Vagina (tissue), 2 donors: ENCODE measurements around the gene PDHX.

ENCODE experiments used
- POLR2A ChIP-seq, 2 donors: fragments of 450-650 bp; IDR thresholded peaks; one replicate each; pipeline ENCODE4 v1.6.1; 2017; ENCODE audit warnings: antibody characterized with exemption in 2 of 2, mild to moderate bottlenecking in 2 of 2, moderate library complexity in 2 of 2
- POLR2AphosphoS5 ChIP-seq, 2 donors: sonication (generic); formaldehyde crosslinking; IDR thresholded peaks; one replicate each; pipeline ENCODE4 v1.9.0; 2017; ENCODE audit warnings: antibody characterized with exemption in 2 of 2, mild to moderate bottlenecking in 2 of 2, low read depth in 1 of 2; ENCODE audit not compliant: insufficient read depth in 1 of 2
- TF ChIP-seq, protein P1 (sequence below), 3 experiments: fragments of 450-650 bp in 2 of 3; fragments of 200-600 bp in 1 of 3; sonication (generic) in 1 of 3; IDR thresholded peaks; one replicate each; pipeline ENCODE4 v1.5.1; 2017 to 2019; ENCODE audit warnings: antibody characterized with exemption in 3 of 3, mild to moderate bottlenecking in 2 of 3, moderate library complexity in 2 of 3

- TF ChIP-seq POLR2A (IDR thresholded peaks at IDR 0.05) (no peak), POLR2AphosphoS5 (IDR thresholded peaks at IDR 0.05; ENCODE audit: insufficient read depth in 1 of 2, low read depth in 1 of 2) (no peak)
- TF ChIP-seq, protein P1, sequence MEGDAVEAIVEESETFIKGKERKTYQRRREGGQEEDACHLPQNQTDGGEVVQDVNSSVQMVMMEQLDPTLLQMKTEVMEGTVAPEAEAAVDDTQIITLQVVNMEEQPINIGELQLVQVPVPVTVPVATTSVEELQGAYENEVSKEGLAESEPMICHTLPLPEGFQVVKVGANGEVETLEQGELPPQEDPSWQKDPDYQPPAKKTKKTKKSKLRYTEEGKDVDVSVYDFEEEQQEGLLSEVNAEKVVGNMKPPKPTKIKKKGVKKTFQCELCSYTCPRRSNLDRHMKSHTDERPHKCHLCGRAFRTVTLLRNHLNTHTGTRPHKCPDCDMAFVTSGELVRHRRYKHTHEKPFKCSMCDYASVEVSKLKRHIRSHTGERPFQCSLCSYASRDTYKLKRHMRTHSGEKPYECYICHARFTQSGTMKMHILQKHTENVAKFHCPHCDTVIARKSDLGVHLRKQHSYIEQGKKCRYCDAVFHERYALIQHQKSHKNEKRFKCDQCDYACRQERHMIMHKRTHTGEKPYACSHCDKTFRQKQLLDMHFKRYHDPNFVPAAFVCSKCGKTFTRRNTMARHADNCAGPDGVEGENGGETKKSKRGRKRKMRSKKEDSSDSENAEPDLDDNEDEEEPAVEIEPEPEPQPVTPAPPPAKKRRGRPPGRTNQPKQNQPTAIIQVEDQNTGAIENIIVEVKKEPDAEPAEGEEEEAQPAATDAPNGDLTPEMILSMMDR (IDR thresholded peaks at IDR 0.05) = no peak
These were observed 118.0 kb downstream of the PDHX start for GRCh38 chr11:35034401-35034800.
